OCI-LY7 (cell line): Measurements from ENCODE around the gene AFF2.

Experiments
- CTCF ChIP-seq: fragments of 200-600 bp; sonication (generic); conservative IDR thresholded peaks from 2 replicates; pipeline ENCODE4 v1.5.1; 2014; ENCODE audit warnings: mild to moderate bottlenecking, antibody characterized with exemption, low read length, moderate library complexity, mixed read lengths
- EZH2phosphoT487 ChIP-seq: fragments of 200-600 bp; sonication (generic); IDR thresholded peaks from 2 replicates; pipeline ENCODE4 v1.6.1; 2018; ENCODE audit warnings: low read depth, borderline replicate concordance, mild to moderate bottlenecking, mixed run types, antibody characterized with exemption, low read length, moderate library complexity, mixed read lengths

DNA sequence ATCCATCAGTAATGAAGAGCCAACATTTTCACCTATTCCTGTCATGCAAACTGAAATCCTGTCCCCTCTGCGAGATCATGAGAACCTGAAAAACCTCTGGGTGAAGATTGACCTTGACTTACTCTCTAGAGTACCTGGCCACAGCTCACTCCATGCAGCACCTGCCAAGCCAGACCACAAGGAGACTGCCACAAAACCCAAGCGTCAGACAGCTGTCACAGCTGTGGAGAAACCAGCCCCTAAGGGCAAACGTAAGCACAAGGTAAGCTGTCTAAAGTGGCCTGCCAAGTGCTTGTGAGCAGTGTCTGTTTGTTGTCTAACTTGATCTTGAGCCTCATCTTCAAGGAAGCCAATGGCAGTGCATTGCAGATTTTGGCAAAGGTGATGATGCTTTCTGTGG lies 455.9 kb downstream of the AFF2 start:
- TF ChIP-seq CTCF (no peak), EZH2phosphoT487 (no peak)
